KMS-11 (cell line): Measurements from ENCODE around the gene TYMP.

ENCODE experiments used
- H2AFZ ChIP-seq: fragments of 200-600 bp; sonication (generic); 2 replicates; pipeline ENCODE4 v1.6.1; 2016; ENCODE audit warnings: antibody characterized with exemption, mixed run types, low read depth
- H3K27ac ChIP-seq: fragments of 200-600 bp; sonication (generic); 2 replicates; pipeline ENCODE4 v1.6.1; 2016; ENCODE audit warnings: mild to moderate bottlenecking, mixed run types
- H3K27me3 ChIP-seq: fragments of 200-600 bp; sonication (generic); 2 replicates; pipeline ENCODE4 v1.6.1; 2017; ENCODE audit warnings: mild to moderate bottlenecking, low read depth, mixed run types, moderate library complexity; ENCODE audit not compliant: insufficient read depth
- H3K36me3 ChIP-seq: fragments of 200-600 bp; sonication (generic); 2 replicates; pipeline ENCODE4 v1.6.1; 2017; ENCODE audit warnings: mild to moderate bottlenecking, mixed run types; ENCODE audit not compliant: insufficient read depth
- H3K4me1 ChIP-seq: fragments of 200-600 bp; sonication (generic); 2 replicates; pipeline ENCODE4 v1.6.1; 2016; ENCODE audit warnings: mild to moderate bottlenecking, low read depth, mixed run types; ENCODE audit not compliant: poor library complexity, severe bottlenecking
- H3K4me2 ChIP-seq: fragments of 200-600 bp; sonication (generic); 2 replicates; pipeline ENCODE4 v1.7.0; 2016; ENCODE audit warnings: mild to moderate bottlenecking, mixed run types
- H3K4me3 ChIP-seq: fragments of 200-600 bp; sonication (generic); IDR thresholded peaks from 2 replicates; pipeline ENCODE4 v1.6.1; 2017; ENCODE audit warnings: low read depth, low read length, mixed read lengths; ENCODE audit not compliant: insufficient read depth
- H3K79me2 ChIP-seq: fragments of 200-600 bp; sonication (generic); 2 replicates; pipeline ENCODE4 v1.6.1; 2016; ENCODE audit warnings: low read depth, mixed run types; ENCODE audit not compliant: insufficient read depth
- H3K9ac ChIP-seq: fragments of 200-600 bp; sonication (generic); 2 replicates; pipeline ENCODE4 v1.6.1; 2016; ENCODE audit warnings: mild to moderate bottlenecking, mixed run types
- H4K20me1 ChIP-seq: fragments of 200-600 bp; sonication (generic); 2 replicates; pipeline ENCODE4 v1.6.1; 2016; ENCODE audit warnings: mild to moderate bottlenecking, mixed run types; ENCODE audit not compliant: insufficient read depth
- TF ChIP-seq, protein P1 (sequence below): fragments of 200-600 bp; sonication (generic); conservative IDR thresholded peaks from 2 replicates; pipeline ENCODE4 v1.6.1; 2017; ENCODE audit warnings: low read depth, mild to moderate bottlenecking, antibody characterized with exemption, low read length, moderate library complexity, mixed read lengths

The TYMP gene

DNA sequence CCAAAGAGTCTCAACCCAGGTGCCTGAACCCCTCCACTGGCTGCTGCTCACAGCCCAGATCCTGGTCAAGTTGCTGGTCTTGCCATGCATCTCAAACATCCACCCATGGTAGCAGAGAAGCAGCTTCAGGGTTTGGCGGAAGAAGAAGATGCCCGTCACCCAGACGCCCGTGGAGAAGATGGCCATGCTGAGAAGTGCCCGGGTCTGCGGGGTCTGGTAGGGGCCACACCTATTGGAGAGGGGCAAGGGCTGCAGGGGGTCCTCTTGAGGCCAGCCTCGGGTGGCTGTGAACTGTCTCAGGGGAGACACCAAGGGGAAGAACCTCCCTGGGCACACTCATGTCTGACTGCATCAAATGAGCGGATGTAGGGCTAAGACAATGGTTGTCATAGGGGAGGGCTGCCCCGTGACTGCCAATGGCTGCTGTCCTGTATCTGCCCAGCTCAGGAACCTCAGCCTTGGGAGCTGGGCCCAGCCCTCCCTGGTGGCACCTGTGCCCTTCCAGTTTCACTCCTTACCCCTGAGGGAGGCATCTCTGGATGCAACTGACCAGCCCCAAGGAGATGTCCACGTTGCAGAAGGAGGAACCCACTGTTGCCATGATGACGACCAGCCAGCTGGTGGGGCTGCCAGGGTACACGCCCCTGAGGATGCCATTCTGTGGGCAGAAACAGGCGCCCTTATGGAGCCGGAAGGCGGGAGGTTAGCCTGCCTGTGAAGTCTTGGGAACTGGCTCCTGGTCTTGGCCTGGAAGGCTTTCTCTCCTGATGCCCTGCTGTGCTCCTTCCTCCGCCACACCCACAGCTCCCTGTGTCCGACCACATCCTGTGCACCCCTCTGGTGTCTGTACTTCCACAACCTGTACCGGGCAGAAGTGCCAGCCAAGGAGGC, 47.2 kb upstream of the TYMP start:
- Histone ChIP-seq H2AFZ (no peak overlapping the region), H3K4me1 (peaks cover 4% of the 10 kb centered on the region), H3K4me3 (no peak overlapping the region), H3K27ac (no peak overlapping the region), H3K36me3 (no peaks in the 10 kb centered on the region), H3K27me3 (no peaks in the 10 kb centered on the region), H3K9ac (no peak overlapping the region), H3K4me2 (no peak overlapping the region), H3K79me2 (no peaks in the 10 kb centered on the region), H4K20me1 (no peaks in the 10 kb centered on the region)
- TF ChIP-seq, protein P1, sequence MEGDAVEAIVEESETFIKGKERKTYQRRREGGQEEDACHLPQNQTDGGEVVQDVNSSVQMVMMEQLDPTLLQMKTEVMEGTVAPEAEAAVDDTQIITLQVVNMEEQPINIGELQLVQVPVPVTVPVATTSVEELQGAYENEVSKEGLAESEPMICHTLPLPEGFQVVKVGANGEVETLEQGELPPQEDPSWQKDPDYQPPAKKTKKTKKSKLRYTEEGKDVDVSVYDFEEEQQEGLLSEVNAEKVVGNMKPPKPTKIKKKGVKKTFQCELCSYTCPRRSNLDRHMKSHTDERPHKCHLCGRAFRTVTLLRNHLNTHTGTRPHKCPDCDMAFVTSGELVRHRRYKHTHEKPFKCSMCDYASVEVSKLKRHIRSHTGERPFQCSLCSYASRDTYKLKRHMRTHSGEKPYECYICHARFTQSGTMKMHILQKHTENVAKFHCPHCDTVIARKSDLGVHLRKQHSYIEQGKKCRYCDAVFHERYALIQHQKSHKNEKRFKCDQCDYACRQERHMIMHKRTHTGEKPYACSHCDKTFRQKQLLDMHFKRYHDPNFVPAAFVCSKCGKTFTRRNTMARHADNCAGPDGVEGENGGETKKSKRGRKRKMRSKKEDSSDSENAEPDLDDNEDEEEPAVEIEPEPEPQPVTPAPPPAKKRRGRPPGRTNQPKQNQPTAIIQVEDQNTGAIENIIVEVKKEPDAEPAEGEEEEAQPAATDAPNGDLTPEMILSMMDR: no peak

- H3K27ac ChIP-seq: no peak overlapping the region
- H3K4me3 ChIP-seq: no peak overlapping the region
- no peak overlapping the region for H2AFZ ChIP-seq
- no peaks in the 10 kb centered on the region for H3K79me2 ChIP-seq
- H3K36me3 ChIP-seq: no peaks in the 10 kb centered on the region
- H3K9ac ChIP-seq: no peak overlapping the region
- TF ChIP-seq, protein P1: no peak
- no peaks in the 10 kb centered on the region for H3K27me3 ChIP-seq
- no peaks in the 10 kb centered on the region for H4K20me1 ChIP-seq
- no peaks in the 10 kb centered on the region for H3K4me1 ChIP-seq
- H3K4me2 ChIP-seq: no peak overlapping the region
Observed at GRCh38 chr22:50576070-50576469, 46.3 kb upstream of the TYMP start.

- no peak overlapping the region for H3K4me3 ChIP-seq
- no peak overlapping the region for H3K9ac ChIP-seq
- no peaks in the 10 kb centered on the region for H4K20me1 ChIP-seq
- H3K79me2 ChIP-seq: no peaks in the 10 kb centered on the region
- TF ChIP-seq, protein P1: no peak
- H3K4me1 ChIP-seq: no peaks in the 10 kb centered on the region
- H3K4me2 ChIP-seq: no peak overlapping the region
- H3K36me3 ChIP-seq: no peaks in the 10 kb centered on the region
- H2AFZ ChIP-seq: no peak overlapping the region
- H3K27ac ChIP-seq: no peak overlapping the region
- H3K27me3 ChIP-seq: no peaks in the 10 kb centered on the region
Observed at GRCh38 chr22:50575426-50575941, 45.7 kb upstream of the TYMP start.

GRCh38 chr22:50574383-50574755, 44.6 kb upstream of the TYMP start:
- Histone ChIP-seq H3K36me3 (no peaks in the 10 kb centered on the region), H3K79me2 (no peaks in the 10 kb centered on the region)

More at GRCh38 chr22:50574383-50574755, 44.6 kb upstream of the TYMP start:
- Histone ChIP-seq H3K27me3 (no peaks in the 10 kb centered on the region), H4K20me1 (no peaks in the 10 kb centered on the region), H3K27ac (no peak overlapping the region), H3K4me2 (no peak overlapping the region), H3K9ac (no peak overlapping the region), H3K4me1 (no peaks in the 10 kb centered on the region), H3K4me3 (no peak overlapping the region), H2AFZ (no peak overlapping the region)
- TF ChIP-seq, protein P1: no peak
